Activated gamma-delta T cell (primary cell): ENCODE data around the gene CDH23.

Experiments used
- DNase-seq: peaks from one replicate; lab custom pipeline; 2025; lab: John Stamatoyannopoulos, UW

The CDH23 gene

GRCh38 chr10:71423250-71423649 is 26.5 kb downstream of the CDH23 start:
- no peak for DNase-seq

GRCh38 chr10:71423901-71424300 is 27.2 kb downstream of the CDH23 start:
- DNase-seq: no peak

- DNase-seq: no peak
Measured at GRCh38 chr10:71424496-71425194, 27.9 kb downstream of the CDH23 start.

GRCh38 chr10:71426058-71426605 is 29.4 kb downstream of the CDH23 start:
- no peak for DNase-seq

- no peak for DNase-seq
Measured at GRCh38 chr10:71427246-71427645, 30.5 kb downstream of the CDH23 start.

GRCh38 chr10:71429304-71429703 is 32.6 kb downstream of the CDH23 start:
- no peak for DNase-seq

GRCh38 chr10:71429929-71430328 is 33.2 kb downstream of the CDH23 start:
- no peak for DNase-seq

- DNase-seq: no peak
Measured at GRCh38 chr10:71431239-71432100, 34.8 kb downstream of the CDH23 start.

- DNase-seq: no peak
Measured at GRCh38 chr10:71432101-71432905, 35.6 kb downstream of the CDH23 start.

- DNase-seq: no peak
Measured at GRCh38 chr10:71432956-71433767, 36.4 kb downstream of the CDH23 start.

- no peak for DNase-seq
Measured at GRCh38 chr10:71433768-71434744, 37.3 kb downstream of the CDH23 start.

GRCh38 chr10:71434760-71435394 is 38.2 kb downstream of the CDH23 start:
- no peak for DNase-seq

- DNase-seq: no peak
Measured at GRCh38 chr10:71435571-71436267, 39.0 kb downstream of the CDH23 start.

GRCh38 chr10:71436268-71437125 is 39.8 kb downstream of the CDH23 start:
- no peak for DNase-seq

GRCh38 chr10:71437537-71438092 is 40.9 kb downstream of the CDH23 start:
- no peak for DNase-seq

GRCh38 chr10:71438761-71439160 is 42.0 kb downstream of the CDH23 start:
- DNase-seq: no peak

GRCh38 chr10:71439670-71440425 is 43.1 kb downstream of the CDH23 start:
- DNase-seq: no peak
